Body of pancreas (tissue), 4 donors: ENCODE measurements around the gene TMBIM4. TPM values are rescaled to one million over a fixed set of nuclear protein-coding genes. Genes with fewer than 3 reads are reported as not detected.

Experiments
- ATAC-seq: fragments of 150-250 bp; one replicate; pipeline ENCODE4 v1.9.1; 2016
- DNase-seq, 4 donors: peaks; one replicate each; pipeline ENCODE4 v3.0.0-alpha.2; 2019
- H3K27ac ChIP-seq, 4 donors: fragments of 200-600 bp; sonication (generic); 1 replicate in 3 of 4; 2 replicates in 1 of 4; pipeline versions ENCODE4 v1.5.1 to v1.6.1; 2016 to 2019; ENCODE audit warnings: mild to moderate bottlenecking in 1 of 4, mixed read lengths in 1 of 4, moderate library complexity in 1 of 4
- H3K27me3 ChIP-seq, 2 donors: fragments of 200-600 bp; sonication (generic); one replicate each; pipeline ENCODE4 v1.6.0; 2016; ENCODE audit warnings: mild to moderate bottlenecking in 1 of 2
- H3K36me3 ChIP-seq, 2 donors: fragments of 200-600 bp; sonication (generic); replicated peaks in 1 of 2; 2 replicates each; pipeline ENCODE4 v1.5.1; 2016; ENCODE audit warnings: low read depth in 2 of 2; ENCODE audit not compliant: insufficient read depth in 1 of 2
- H3K4me1 ChIP-seq: fragments of 200-600 bp; sonication (generic); one replicate; pipeline ENCODE4 v1.6.0; 2016
- H3K4me3 ChIP-seq, 2 donors: fragments of 200-600 bp; sonication (generic); 1 replicate in 1 of 2; 2 replicates in 1 of 2; pipeline ENCODE4 v1.5.1; 2016 to 2019
- H3K9me3 ChIP-seq, 3 donors: fragments of 200-600 bp; sonication (generic); 1 replicate in 2 of 3; 2 replicates in 1 of 3; pipeline ENCODE4 v1.5.1; 2016
- CTCF ChIP-seq, 7 experiments: fragments of 450-650 bp in 4 of 7; fragments of 200-600 bp in 3 of 7; sonication (generic) in 3 of 7; IDR thresholded peaks; one replicate each; pipeline ENCODE4 v1.5.1; 2016 to 2019; ENCODE audit warnings: antibody characterized with exemption in 7 of 7
- POLR2A ChIP-seq, 3 donors: fragments of 450-650 bp; IDR thresholded peaks; one replicate each; pipeline ENCODE4 v1.6.1; 2016; ENCODE audit warnings: antibody characterized with exemption in 3 of 3, mild to moderate bottlenecking in 2 of 3
- WGBS, 2 donors: methylation state at CpG; one replicate each; pipeline ENCODE4 v1.1.5; 2017; 5-methylcytosine and 5-hydroxymethylcytosine counted together
- intact Hi-C: fragments of 100-400 bp; cut with DNase I; formaldehyde crosslinking; loops from one replicate; pipeline ENCODE4 v1.15.1; 2023
- total RNA-seq, 2 donors: library from RNA; depleted of rRNA; stranded (reverse); fragments of >200 nt; gene quantifications; one replicate each; pipeline ENCODE4 v1.1.0, GENCODE V29; 2016

TMBIM4 gene
- total RNA-seq, 2 donors from 2014 or later = 59.7 to 62.3 TPM

GRCh38 chr12:66163289-66163688 is 6.5 kb downstream of the TMBIM4 start:
- no peaks in the 10 kb centered on the region for H3K36me3 ChIP-seq
- peaks cover 9% of the 10 kb centered on the region for H3K4me1 ChIP-seq
- TF ChIP-seq CTCF (IDR thresholded peaks at IDR 0.05) (no peak), POLR2A (IDR thresholded peaks at IDR 0.05) (no peak)
- no peak overlapping the region for H3K27ac ChIP-seq
- DNase-seq (no peak), ATAC-seq (no peak)
- WGBS, 2 donors = 43 to 64% methylated on average over 4 of the region's 4 CpGs
- no peak overlapping the region for H3K4me3 ChIP-seq
- no peaks in the 10 kb centered on the region for H3K9me3 ChIP-seq
- no peaks in the 10 kb centered on the region for H3K27me3 ChIP-seq
- intact Hi-C loops = no loop called here

GRCh38 chr12:66162701-66163100 is 7.1 kb downstream of the TMBIM4 start:
- TF ChIP-seq CTCF (IDR thresholded peaks at IDR 0.05) (no peak), POLR2A (IDR thresholded peaks at IDR 0.05) (no peak)
- H3K36me3 ChIP-seq = no peaks in the 10 kb centered on the region
- WGBS, 2 donors = 87 to 91% methylated on average over 2 of the region's 2 CpGs
- no peak overlapping the region for H3K4me3 ChIP-seq
- H3K27me3 ChIP-seq = no peaks in the 10 kb centered on the region
- H3K9me3 ChIP-seq = no peaks in the 10 kb centered on the region
- ATAC-seq = no peak
- peaks cover 3% of the 10 kb centered on the region for H3K4me1 ChIP-seq
- H3K27ac ChIP-seq = no peak overlapping the region
- DNase-seq = no peak
- intact Hi-C loops = no loop called here

- no peaks in the 10 kb centered on the region for H3K9me3 ChIP-seq
- DNase-seq (no peak), ATAC-seq (no peak)
- H3K36me3 ChIP-seq = no peaks in the 10 kb centered on the region
- no peaks in the 10 kb centered on the region for H3K27me3 ChIP-seq
- no peak overlapping the region for H3K4me3 ChIP-seq
- WGBS, 2 donors = 93% methylated on average over 17 to 24 of the region's 28 CpGs
- TF ChIP-seq CTCF (IDR thresholded peaks at IDR 0.05) (no peak), POLR2A (IDR thresholded peaks at IDR 0.05) (no peak)
- H3K27ac ChIP-seq = no peak overlapping the region
- intact Hi-C loops = no loop called here
- H3K4me1 ChIP-seq = no peaks in the 10 kb centered on the region
Measured at GRCh38 chr12:66160704-66161103, 9.1 kb downstream of the TMBIM4 start.

- H3K9me3 ChIP-seq = no peaks in the 10 kb centered on the region
- ATAC-seq (no peak), DNase-seq (no peak)
- no peak overlapping the region for H3K27ac ChIP-seq
- H3K27me3 ChIP-seq = no peaks in the 10 kb centered on the region
- H3K36me3 ChIP-seq = no peaks in the 10 kb centered on the region
- no peak overlapping the region for H3K4me3 ChIP-seq
- TF ChIP-seq CTCF (IDR thresholded peaks at IDR 0.05) = no peak
- TF ChIP-seq POLR2A (IDR thresholded peaks at IDR 0.05) = no peak
- no peaks in the 10 kb centered on the region for H3K4me1 ChIP-seq
- intact Hi-C loops = no loop called here
Measured at GRCh38 chr12:66159123-66159522, 10.7 kb downstream of the TMBIM4 start.

GRCh38 chr12:66156654-66157053 is 13.1 kb downstream of the TMBIM4 start:
- ATAC-seq (no peak), DNase-seq (no peak)
- H3K27ac ChIP-seq = no peak overlapping the region
- 97 to 100% methylated on average over 2 of the region's 2 CpGs for whole genome bisulfite sequencing, 2 donors
- H3K4me1 ChIP-seq = no peaks in the 10 kb centered on the region
- H3K27me3 ChIP-seq = no peaks in the 10 kb centered on the region
- intact Hi-C loops = no loop called here
- H3K4me3 ChIP-seq = no peak overlapping the region
- H3K36me3 ChIP-seq = no peaks in the 10 kb centered on the region
- no peak for TF ChIP-seq POLR2A (IDR thresholded peaks at IDR 0.05)
- no peak for TF ChIP-seq CTCF (IDR thresholded peaks at IDR 0.05)
- H3K9me3 ChIP-seq = no peaks in the 10 kb centered on the region
